PC-3 (cell line): ENCODE results near the gene PRR4. TPM values are rescaled to one million over a fixed set of nuclear protein-coding genes. Genes with fewer than 3 reads are reported as not detected.

ENCODE experiments used
- ATAC-seq: fragments of 200-7000 bp; cut with Tn5 transposase; 2 replicates; pipeline ENCODE4 v1.9.1; 2020; ENCODE audit warnings: mild to moderate bottlenecking, moderate library complexity
- BruUV-seq: library from RNA; stranded (reverse); fragments of 400-500 nt; replicated peaks from 2 replicates; lab custom pipeline; 2021; lab: Mats Ljungman, UMichigan
- CTCF ChIA-PET: fragments of 300-600 bp; sonication (Branson Sonifier 250); formaldehyde crosslinking; loops from one replicate; lab custom pipeline; 2022; ENCODE audit warnings: antibody characterized with exemption; lab: Charles Lee
- POLR2A ChIA-PET: fragments of 300-600 bp; sonication (Branson Sonifier 250); formaldehyde crosslinking; loops from one replicate; lab custom pipeline; 2022; ENCODE audit warnings: antibody characterized with exemption; ENCODE audit not compliant: unreplicated experiment; lab: Charles Lee
- DNase-seq: peaks from one replicate; pipeline ENCODE4 v3.0.0-alpha.2; 2015
- H2AFZ ChIP-seq: fragments of 300-600 bp; sonication (generic); 2 replicates; pipeline ENCODE4 v1.6.0; 2016; ENCODE audit warnings: antibody characterized with exemption, low read length
- H3F3A ChIP-seq: fragments of 300-600 bp; sonication (generic); one replicate; pipeline ENCODE4 v1.6.0; 2017; ENCODE audit warnings: antibody characterized with exemption, low read length, control low read depth, mild to moderate bottlenecking; ENCODE audit not compliant: unreplicated experiment
- H3K27ac ChIP-seq: fragments of 300-600 bp; sonication (generic); 2 replicates; pipeline ENCODE4 v1.5.1; 2016; ENCODE audit warnings: mild to moderate bottlenecking, low read length
- H3K27me3 ChIP-seq: fragments of 300-600 bp; sonication (generic); 2 replicates; pipeline ENCODE4 v1.6.1; 2016; ENCODE audit warnings: low read length, mixed read lengths
- H3K36me3 ChIP-seq: fragments of 300-600 bp; sonication (generic); 2 replicates; pipeline ENCODE4 v1.6.1; 2016; ENCODE audit warnings: low read depth, mixed run types, low read length, mixed read lengths
- H3K4me1 ChIP-seq: fragments of 300-600 bp; sonication (generic); 2 replicates; pipeline ENCODE4 v1.5.1; 2016; ENCODE audit warnings: low read length; ENCODE audit not compliant: insufficient read depth
- H3K4me2 ChIP-seq: fragments of 300-600 bp; sonication (generic); 2 replicates; pipeline ENCODE4 v1.6.0; 2016; ENCODE audit warnings: low read length
- H3K4me3 ChIP-seq: fragments of 300-600 bp; sonication (generic); 2 replicates; pipeline ENCODE4 v1.5.1; 2016; ENCODE audit warnings: mild to moderate bottlenecking, low read length, mixed read lengths
- H3K79me2 ChIP-seq: fragments of 300-600 bp; sonication (generic); 2 replicates; pipeline ENCODE4 v1.6.1; 2017; ENCODE audit warnings: low read length, mixed read lengths
- H3K9ac ChIP-seq: fragments of 300-600 bp; sonication (generic); 2 replicates; pipeline ENCODE4 v1.6.0; 2016; ENCODE audit warnings: mild to moderate bottlenecking, low read length
- H3K9me2 ChIP-seq: fragments of 300-600 bp; sonication (generic); replicated peaks from 2 replicates; pipeline ENCODE4 v1.6.1; 2016; ENCODE audit warnings: mixed run types, low read length, mixed read lengths
- H3K9me3 ChIP-seq: fragments of 300-600 bp; sonication (generic); 2 replicates; pipeline ENCODE4 v1.6.1; 2016; ENCODE audit warnings: low read length, mixed read lengths
- H4K20me1 ChIP-seq: fragments of 300-600 bp; sonication (generic); 2 replicates; pipeline ENCODE4 v1.6.1; 2016; ENCODE audit warnings: low read length, mixed read lengths
- CTCF ChIP-seq: fragments of 300-600 bp; sonication (generic); conservative IDR thresholded peaks from 2 replicates; pipeline ENCODE4 v1.5.1; 2017; ENCODE audit warnings: antibody characterized with exemption, low read depth, mild to moderate bottlenecking, low read length
- EZH2 ChIP-seq: fragments of 300-600 bp; sonication (generic); IDR thresholded peaks from one replicate; pipeline ENCODE4 v1.6.1; 2017; ENCODE audit warnings: antibody characterized with exemption, mild to moderate bottlenecking, low read length; ENCODE audit not compliant: unreplicated experiment
- EZH2phosphoT487 ChIP-seq: fragments of 300-600 bp; sonication (generic); IDR thresholded peaks from 2 replicates; pipeline ENCODE4 v1.6.1; 2018; ENCODE audit warnings: mild to moderate bottlenecking, antibody characterized with exemption, low read length, borderline replicate concordance
- intact Hi-C: fragments of 100-400 bp; cut with micrococcal nuclease; formaldehyde crosslinking; loops from 2 replicates; pipeline ENCODE4 v1.9.0; 2023
- total RNA-seq: library from RNA; depleted of rRNA; stranded (reverse); fragments of >200 nt; gene quantifications from 2 replicates; pipeline ENCODE4 v1.2.3, GENCODE V29; 2014

Gene PRR4
- total RNA-seq, 1 experiment from 2014 or later = 3.5 TPM

GRCh38 chr12:10867381-10867780 lies 18.1 kb upstream of the PRR4 start:
- no peaks in the 10 kb centered on the region for H3K36me3 ChIP-seq
- no peaks in the 10 kb centered on the region for H3K9me3 ChIP-seq
- no peak overlapping the region for H2AFZ ChIP-seq
- H3K9me2 ChIP-seq = no peaks in the 10 kb centered on the region
- H4K20me1 ChIP-seq = no peaks in the 10 kb centered on the region
- DNase-seq = peak; percentile 5
- ATAC-seq = no peak
- H3K27me3 ChIP-seq = no peaks in the 10 kb centered on the region
- ChIA-PET POLR2A (no interaction called here), CTCF (no interaction called here)
- TF ChIP-seq EZH2 (no peak), EZH2phosphoT487 (no peak), CTCF (no peak; the same call in 1 of the 2 replicates)
- H3K9ac ChIP-seq = no peak overlapping the region
- H3K79me2 ChIP-seq = no peaks in the 10 kb centered on the region
- intact Hi-C loops = no loop called here
- no peak overlapping the region for H3K4me2 ChIP-seq
- no TSS peak for BruUV-seq
- H3K27ac ChIP-seq = no peak overlapping the region
- no peak overlapping the region for H3K4me3 ChIP-seq
- H3K4me1 ChIP-seq = no peaks in the 10 kb centered on the region
- H3F3A ChIP-seq = no peaks in the 10 kb centered on the region

- Histone ChIP-seq H3F3A (no peaks in the 10 kb centered on the region), H3K9me2 (no peaks in the 10 kb centered on the region), H3K4me3 (no peak overlapping the region), H2AFZ (no peak overlapping the region), H3K27ac (no peak overlapping the region), H3K27me3 (no peaks in the 10 kb centered on the region), H3K79me2 (no peaks in the 10 kb centered on the region), H3K4me2 (no peak overlapping the region), H3K4me1 (no peaks in the 10 kb centered on the region), H4K20me1 (no peaks in the 10 kb centered on the region), H3K9ac (no peak overlapping the region), H3K9me3 (no peaks in the 10 kb centered on the region), H3K36me3 (no peaks in the 10 kb centered on the region)
- ChIA-PET POLR2A (no interaction called here), CTCF (no interaction called here)
- intact Hi-C loops = no loop called here
- DNase-seq = no peak
- ATAC-seq = no peak
- no TSS peak for BruUV-seq
- TF ChIP-seq EZH2 (no peak), EZH2phosphoT487 (no peak), CTCF (no peak)
Observed at GRCh38 chr12:10863512-10864218, 14.4 kb upstream of the PRR4 start.

- ChIA-PET POLR2A (no interaction called here), CTCF (no interaction called here)
- DNase-seq = peak; percentile 6
- Histone ChIP-seq H3F3A (no peaks in the 10 kb centered on the region), H2AFZ (no peak overlapping the region), H3K79me2 (no peaks in the 10 kb centered on the region), H3K4me1 (no peaks in the 10 kb centered on the region), H3K9me3 (peaks cover 4% of the 10 kb centered on the region; the same call in 1 of the 2 replicates), H3K27me3 (no peaks in the 10 kb centered on the region), H4K20me1 (no peaks in the 10 kb centered on the region), H3K4me2 (no peak overlapping the region), H3K9me2 (no peaks in the 10 kb centered on the region), H3K27ac (no peak overlapping the region), H3K36me3 (no peaks in the 10 kb centered on the region), H3K9ac (no peak overlapping the region), H3K4me3 (no peak overlapping the region)
- no TSS peak for BruUV-seq
- TF ChIP-seq EZH2 (no peak), CTCF (no peak), EZH2phosphoT487 (no peak)
- ATAC-seq = no peak
- intact Hi-C loops = no loop called here
Observed at GRCh38 chr12:10861366-10861765, 12.1 kb upstream of the PRR4 start.
